Keratinocyte (primary cell): Measurements from ENCODE around the gene GBP3. TPM values are rescaled to one million over a fixed set of nuclear protein-coding genes. Genes with fewer than 3 reads are reported as not detected.
"Not testable (repeated sequence)": the region's sequence is repeated elsewhere in the genome, so short reads cannot be mapped to it uniquely, and the experiment has no call there.

Source experiments
- DNase-seq: peaks from one replicate; pipeline ENCODE4 v3.0.0-alpha.2; 2011; ENCODE audit warnings: low read depth, missing footprints, low spot score
- FAIRE-seq: peaks from 2 replicates; lab custom pipeline; 2011; peaks lifted over from hg19 to GRCh38; lab: Jason Lieb, UNC
- H2AFZ ChIP-seq: 2 replicates; pipeline ENCODE4 v1.6.0; 2012; ENCODE audit warnings: low read length, control low read depth, inconsistent platforms; ENCODE audit not compliant: control insufficient read depth
- H3K27ac ChIP-seq: 2 replicates; pipeline ENCODE4 v1.5.1; 2011; ENCODE audit warnings: low read length; ENCODE audit not compliant: control insufficient read depth, insufficient read depth
- H3K27me3 ChIP-seq: 3 replicates; pipeline ENCODE4 v1.6.0; 2011; ENCODE audit warnings: low read length; ENCODE audit not compliant: control insufficient read depth, insufficient read depth; ENCODE audit errors: extremely low read depth
- H3K36me3 ChIP-seq, 2 experiments: 2 replicates in 1 of 2; 3 replicates in 1 of 2; pipeline ENCODE4 v1.5.1; 2011; ENCODE audit warnings: low read length in 2 of 2, mild to moderate bottlenecking in 1 of 2; ENCODE audit not compliant: control insufficient read depth in 2 of 2, insufficient read depth in 2 of 2; ENCODE audit errors: extremely low read depth in 1 of 2
- H3K4me1 ChIP-seq: 3 replicates; pipeline ENCODE4 v1.5.1; 2011; ENCODE audit warnings: low read length; ENCODE audit not compliant: control insufficient read depth, insufficient read depth; ENCODE audit errors: extremely low read depth
- H3K4me2 ChIP-seq: 3 replicates; pipeline ENCODE4 v1.6.0; 2011; ENCODE audit warnings: low read depth, low read length; ENCODE audit not compliant: control insufficient read depth, insufficient read depth; ENCODE audit errors: extremely low read depth
- H3K4me3 ChIP-seq, 3 experiments: fragments of 200-600 bp in 1 of 3; sonication (generic) in 1 of 3; 2 replicates in 2 of 3; 3 replicates in 1 of 3; pipeline ENCODE4 v1.5.1; 2011 to 2016; ENCODE audit warnings: low read length in 3 of 3, mild to moderate bottlenecking in 3 of 3, control low read depth in 2 of 3, inconsistent platforms in 1 of 3, low read depth in 1 of 3, mixed read lengths in 1 of 3, mixed run types in 1 of 3, moderate library complexity in 1 of 3; ENCODE audit not compliant: control insufficient read depth in 2 of 3, insufficient read depth in 2 of 3; ENCODE audit errors: extremely low read depth in 1 of 3
- H3K79me2 ChIP-seq: 2 replicates; pipeline ENCODE4 v1.6.0; 2012; ENCODE audit warnings: low read length; ENCODE audit not compliant: control insufficient read depth, insufficient read depth
- H3K9ac ChIP-seq: 3 replicates; pipeline ENCODE4 v1.6.0; 2011; ENCODE audit warnings: low read length; ENCODE audit not compliant: control insufficient read depth, insufficient read depth; ENCODE audit errors: extremely low read depth
- H3K9me1 ChIP-seq: 3 replicates; pipeline ENCODE4 v1.6.0; 2011; ENCODE audit warnings: low read length; ENCODE audit not compliant: control insufficient read depth, insufficient read depth; ENCODE audit errors: extremely low read depth
- H3K9me3 ChIP-seq: 2 replicates; pipeline ENCODE4 v1.5.1; 2012; ENCODE audit warnings: low read depth, low read length; ENCODE audit not compliant: control insufficient read depth
- H4K20me1 ChIP-seq: 3 replicates; pipeline ENCODE4 v1.6.0; 2011; ENCODE audit warnings: low read length; ENCODE audit not compliant: control insufficient read depth, insufficient read depth; ENCODE audit errors: extremely low read depth
- EZH2 ChIP-seq: IDR thresholded peaks from one replicate; pipeline ENCODE4 v1.6.1; 2012; ENCODE audit warnings: inconsistent platforms, mild to moderate bottlenecking, low read length, moderate library complexity
- dilution Hi-C: fragments of 300-500 bp; cut with MboI; formaldehyde crosslinking; loops from one replicate; pipeline ENCODE4 v1.7.0; 2020; ENCODE audit warnings: low sequenced_read_pairs; ENCODE audit not compliant: extremely low pct_ligation_motif_present
- polyA plus RNA-seq, 5 experiments: library from polyadenylated mRNA; depleted of rRNA in 3 of 5; stranded (reverse) in 3 of 5; stranded (forward) in 1 of 5; unstranded in 1 of 5; fragments of >200 nt; gene quantifications; 1 replicate in 1 of 5; 2 replicates in 3 of 5; 3 replicates in 1 of 5; pipeline versions ENCODE4 v1.2.1 to v1.2.3, GENCODE V29; 2011 to 2012; ENCODE audit warnings: missing spikeins in 2 of 5, low read depth in 1 of 5, low replicate concordance in 1 of 5
- TF ChIP-seq, protein P1 (sequence below), 3 experiments: IDR thresholded peaks in 1 of 3; conservative IDR thresholded peaks in 1 of 3; optimal IDR thresholded peaks in 1 of 3; 2 replicates in 2 of 3; 3 replicates in 1 of 3; pipeline versions ENCODE3 to v1.5.1; 2011; ENCODE audit warnings: low read length in 3 of 3, mild to moderate bottlenecking in 3 of 3, moderate library complexity in 2 of 3, control low read depth in 1 of 3, inconsistent platforms in 1 of 3; ENCODE audit not compliant: insufficient read depth in 2 of 3; ENCODE audit errors: extremely low read depth in 1 of 3

Gene GBP3
- polyA plus RNA-seq, 1 donor (not counting 4 experiments of a cell fraction or from before 2014, with no cell fraction given) = 42.6 TPM

DNA sequence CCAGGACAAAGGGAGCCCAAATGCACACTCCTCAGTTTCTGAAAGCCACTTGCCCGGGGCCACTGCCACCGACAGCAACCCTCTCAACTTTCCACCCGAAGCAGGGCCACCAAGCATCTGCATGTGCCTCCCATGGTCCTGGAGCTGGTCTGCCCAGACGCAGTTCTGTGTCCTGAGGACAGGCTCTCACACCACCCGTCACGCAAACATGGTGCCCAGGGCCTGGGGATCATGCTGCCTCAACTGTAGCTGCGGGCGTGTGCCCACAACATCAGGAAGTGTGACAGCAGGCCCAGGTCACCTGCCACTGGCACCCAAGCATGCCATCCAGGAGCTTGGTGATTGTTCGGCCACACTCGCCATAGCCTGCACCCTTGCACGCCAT, 28.0 kb upstream of the GBP3 start:
- H3K27me3 ChIP-seq = no peaks in the 10 kb centered on the region
- no peaks in the 10 kb centered on the region for H3K79me2 ChIP-seq
- no peak overlapping the region for H3K9ac ChIP-seq
- DNase-seq = no peak
- H4K20me1 ChIP-seq = no peaks in the 10 kb centered on the region
- peaks cover 14% of the 10 kb centered on the region for H3K4me1 ChIP-seq
- FAIRE-seq = no peak
- H3K9me1 ChIP-seq = no peaks in the 10 kb centered on the region
- H3K4me2 ChIP-seq = no peak overlapping the region
- no peak for TF ChIP-seq EZH2
- TF ChIP-seq, protein P1, sequence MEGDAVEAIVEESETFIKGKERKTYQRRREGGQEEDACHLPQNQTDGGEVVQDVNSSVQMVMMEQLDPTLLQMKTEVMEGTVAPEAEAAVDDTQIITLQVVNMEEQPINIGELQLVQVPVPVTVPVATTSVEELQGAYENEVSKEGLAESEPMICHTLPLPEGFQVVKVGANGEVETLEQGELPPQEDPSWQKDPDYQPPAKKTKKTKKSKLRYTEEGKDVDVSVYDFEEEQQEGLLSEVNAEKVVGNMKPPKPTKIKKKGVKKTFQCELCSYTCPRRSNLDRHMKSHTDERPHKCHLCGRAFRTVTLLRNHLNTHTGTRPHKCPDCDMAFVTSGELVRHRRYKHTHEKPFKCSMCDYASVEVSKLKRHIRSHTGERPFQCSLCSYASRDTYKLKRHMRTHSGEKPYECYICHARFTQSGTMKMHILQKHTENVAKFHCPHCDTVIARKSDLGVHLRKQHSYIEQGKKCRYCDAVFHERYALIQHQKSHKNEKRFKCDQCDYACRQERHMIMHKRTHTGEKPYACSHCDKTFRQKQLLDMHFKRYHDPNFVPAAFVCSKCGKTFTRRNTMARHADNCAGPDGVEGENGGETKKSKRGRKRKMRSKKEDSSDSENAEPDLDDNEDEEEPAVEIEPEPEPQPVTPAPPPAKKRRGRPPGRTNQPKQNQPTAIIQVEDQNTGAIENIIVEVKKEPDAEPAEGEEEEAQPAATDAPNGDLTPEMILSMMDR (optimal IDR thresholded peaks at IDR 0.05 in 1 of 3, IDR thresholded peaks at IDR 0.05 in 1 of 3, conservative IDR thresholded peaks at IDR 0.05 in 1 of 3; ENCODE audit: extremely low read depth in 1 of 3, insufficient read depth in 2 of 3, low read length in 3 of 3) = no peak
- H3K4me3 ChIP-seq = no peak overlapping the region
- no peak overlapping the region for H3K27ac ChIP-seq
- H3K9me3 ChIP-seq = no peaks in the 10 kb centered on the region
- no peaks in the 10 kb centered on the region for H3K36me3 ChIP-seq
- H2AFZ ChIP-seq = no peak overlapping the region
- dilution Hi-C loops = no loop called here

DNA sequence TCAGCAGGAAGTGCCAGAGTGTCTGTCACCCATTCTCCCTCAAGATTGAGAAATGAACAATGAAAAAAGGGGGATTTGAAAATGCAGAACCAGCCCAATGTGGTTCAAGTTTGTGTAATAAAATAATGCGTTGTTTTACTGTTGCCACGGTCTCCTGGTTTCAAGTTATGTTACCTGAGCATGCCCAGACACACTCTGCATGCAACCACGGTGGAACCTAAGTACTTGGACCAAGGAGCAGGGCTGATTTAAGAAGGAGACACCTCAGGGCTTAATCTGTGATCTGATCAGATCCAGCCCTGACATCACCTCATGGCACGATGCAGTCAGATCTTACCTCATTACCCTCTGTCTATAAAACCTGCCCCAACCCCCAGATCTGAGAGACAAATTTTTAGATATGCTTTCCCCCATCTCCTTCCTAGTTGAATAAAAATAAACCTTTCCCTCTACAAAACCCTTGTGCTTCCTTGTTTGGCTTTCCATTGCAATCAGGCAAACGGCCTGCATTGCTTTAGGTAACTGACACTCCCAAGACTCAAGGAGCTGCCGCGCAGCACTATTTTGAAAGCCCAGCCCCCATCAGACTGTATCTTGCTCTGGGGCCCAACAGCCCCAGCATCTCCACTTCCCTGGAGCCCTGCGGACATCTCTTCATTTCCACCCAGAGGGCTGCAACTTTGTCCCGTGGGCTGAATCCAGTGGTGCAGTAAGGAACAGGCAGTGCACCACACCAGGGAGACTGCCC, 27.4 kb upstream of the GBP3 start:
- dilution Hi-C loops, H3K36me3 ChIP-seq, H3K9ac ChIP-seq, H3K9me3 ChIP-seq, H4K20me1 ChIP-seq, H3K9me1 ChIP-seq, H3K79me2 ChIP-seq, DNase-seq, FAIRE-seq, H3K27me3 ChIP-seq, H3K4me3 ChIP-seq: not testable (repeated sequence)
- Histone ChIP-seq H3K4me2 (peak overlapping the region; percentile 29), H3K27ac (peak overlapping the region; percentile 25), H3K4me1 (peaks cover 14% of the 10 kb centered on the region), H2AFZ (peak overlapping the region; percentile 67)

DNA sequence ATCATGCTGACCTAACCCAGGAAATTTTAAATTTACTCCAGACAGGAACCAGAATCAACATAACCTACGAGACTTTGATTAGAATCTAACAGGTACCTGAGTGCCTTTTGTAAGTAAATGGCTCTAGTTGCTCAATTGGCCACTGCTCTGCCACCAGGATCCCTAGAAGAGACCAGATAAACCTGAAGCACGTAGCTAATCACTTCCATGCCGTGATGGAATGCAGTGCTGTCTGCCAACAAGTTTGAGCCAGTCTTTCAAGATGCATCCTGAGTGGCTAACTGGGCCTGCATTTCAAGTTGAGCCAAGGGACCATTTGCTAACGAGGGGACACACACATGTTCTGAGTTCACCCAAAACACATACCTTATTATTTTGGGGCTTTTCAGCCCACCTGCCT, 26.5 kb upstream of the GBP3 start:
- H3K79me2 ChIP-seq, H3K9ac ChIP-seq, H3K36me3 ChIP-seq, H3K9me1 ChIP-seq, H3K9me3 ChIP-seq, H3K27me3 ChIP-seq, dilution Hi-C loops, DNase-seq, H2AFZ ChIP-seq, H3K4me3 ChIP-seq, H4K20me1 ChIP-seq: not testable (repeated sequence)
- Histone ChIP-seq H3K4me2 (peak overlapping the region; percentile 20), H3K4me1 (peaks cover 14% of the 10 kb centered on the region), H3K27ac (peak overlapping the region; percentile 25)
- peak; percentile 72 for FAIRE-seq
